Lung (tissue), 12 donors: ENCODE measurements around the gene BCOR. TPM values are rescaled to one million over a fixed set of nuclear protein-coding genes. Genes with fewer than 3 reads are reported as not detected.
A peak's percentile ranks its signal among the peaks of the same experiment; 100 is the strongest.

ENCODE experiments used
- ATAC-seq: fragments of 200-7000 bp; cut with Tn5 transposase; one replicate; pipeline ENCODE4 v1.9.1; 2020; ENCODE audit warnings: moderate number of reproducible peaks; ENCODE audit not compliant: insufficient read depth, low FRiP score
- DNase-seq, 3 donors: peaks; one replicate each; pipeline ENCODE4 v3.0.0-alpha.2; 2013 to 2017
- H3K27ac ChIP-seq, 2 donors: one replicate each; pipeline ENCODE4 v1.5.1; 2013; ENCODE audit warnings: mild to moderate bottlenecking in 2 of 2, moderate library complexity in 2 of 2, control low read depth in 1 of 2, inconsistent platforms in 1 of 2, low read depth in 1 of 2, low read length in 1 of 2
- H3K27me3 ChIP-seq, 3 donors: one replicate each; pipeline ENCODE4 v1.5.1; 2013; ENCODE audit warnings: low read length in 2 of 3; ENCODE audit not compliant: control insufficient read depth in 3 of 3, insufficient read depth in 3 of 3
- H3K36me3 ChIP-seq, 4 donors: one replicate each; pipeline ENCODE4 v1.5.1; 2013; ENCODE audit warnings: low read length in 4 of 4, mild to moderate bottlenecking in 1 of 4, moderate library complexity in 1 of 4; ENCODE audit not compliant: control insufficient read depth in 4 of 4, insufficient read depth in 4 of 4
- H3K4me1 ChIP-seq, 5 donors: one replicate each; pipeline ENCODE4 v1.5.1; 2013; ENCODE audit warnings: low read length in 5 of 5, mild to moderate bottlenecking in 2 of 5, moderate library complexity in 1 of 5; ENCODE audit not compliant: control insufficient read depth in 5 of 5, insufficient read depth in 5 of 5
- H3K4me3 ChIP-seq: one replicate; pipeline ENCODE4 v1.5.1; 2013; ENCODE audit warnings: mild to moderate bottlenecking, control low read depth, moderate library complexity
- H3K9ac ChIP-seq, 2 donors: one replicate each; pipeline ENCODE4 v1.5.1; 2013; ENCODE audit warnings: low read length in 2 of 2, control low read depth in 1 of 2; ENCODE audit not compliant: insufficient read depth in 1 of 2
- H3K9me3 ChIP-seq, 4 donors: one replicate each; pipeline ENCODE4 v1.5.1; 2013; ENCODE audit warnings: low read length in 3 of 4, mild to moderate bottlenecking in 1 of 4, moderate library complexity in 1 of 4; ENCODE audit not compliant: control insufficient read depth in 4 of 4, insufficient read depth in 3 of 4
- WGBS, 2 donors: extraction: QIAGEN DNeasy Blood & Tissue Kit; methylation state at CpG; one replicate each; pipeline ENCODE4 v1.1.7; 2013; 5-methylcytosine and 5-hydroxymethylcytosine counted together
- polyA plus RNA-seq, 2 donors: library from polyadenylated mRNA; stranded (reverse); fragments of 200-250 nt; gene quantifications; one replicate each; pipeline ENCODE4 v1.2.1, GENCODE V29; 2013
- total RNA-seq, 2 donors: library from RNA; depleted of rRNA in 1 of 2; stranded (reverse); fragments of >200 nt in 1 of 2; gene quantifications; one replicate each; pipeline ENCODE4 v1.2.1, GENCODE V29; 2014 to 2021
- TF ChIP-seq, protein P1 (sequence below): IDR thresholded peaks from 2 replicates; pipeline ENCODE4 v1.5.1; 2012; ENCODE audit warnings: mild to moderate bottlenecking; ENCODE audit errors: control extremely low read depth, extremely low read depth
- donor health status: control.
- donor health status: control.
- donor health status: Bipolar disorder and iron deficiency.
- donor health status: healthy.
- donor health status: DM: yes; HTN: yes; CAD: no.

Gene BCOR
- total and polyA plus RNA-seq, 4 donors, result 10.8 to 67.2 (median 15.9) TPM

- no peak overlapping the region for H3K4me3 ChIP-seq
- no peak overlapping the region for H3K9ac ChIP-seq
- no peaks in the 10 kb centered on the region for H3K4me1 ChIP-seq
- TF ChIP-seq, protein P1, sequence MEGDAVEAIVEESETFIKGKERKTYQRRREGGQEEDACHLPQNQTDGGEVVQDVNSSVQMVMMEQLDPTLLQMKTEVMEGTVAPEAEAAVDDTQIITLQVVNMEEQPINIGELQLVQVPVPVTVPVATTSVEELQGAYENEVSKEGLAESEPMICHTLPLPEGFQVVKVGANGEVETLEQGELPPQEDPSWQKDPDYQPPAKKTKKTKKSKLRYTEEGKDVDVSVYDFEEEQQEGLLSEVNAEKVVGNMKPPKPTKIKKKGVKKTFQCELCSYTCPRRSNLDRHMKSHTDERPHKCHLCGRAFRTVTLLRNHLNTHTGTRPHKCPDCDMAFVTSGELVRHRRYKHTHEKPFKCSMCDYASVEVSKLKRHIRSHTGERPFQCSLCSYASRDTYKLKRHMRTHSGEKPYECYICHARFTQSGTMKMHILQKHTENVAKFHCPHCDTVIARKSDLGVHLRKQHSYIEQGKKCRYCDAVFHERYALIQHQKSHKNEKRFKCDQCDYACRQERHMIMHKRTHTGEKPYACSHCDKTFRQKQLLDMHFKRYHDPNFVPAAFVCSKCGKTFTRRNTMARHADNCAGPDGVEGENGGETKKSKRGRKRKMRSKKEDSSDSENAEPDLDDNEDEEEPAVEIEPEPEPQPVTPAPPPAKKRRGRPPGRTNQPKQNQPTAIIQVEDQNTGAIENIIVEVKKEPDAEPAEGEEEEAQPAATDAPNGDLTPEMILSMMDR, result no peak
- H3K36me3 ChIP-seq, result peaks cover 17 to 32% (median 30%) of the 10 kb centered on the region in 4 donors
- peaks cover 0 to 26% (median 17%) of the 10 kb centered on the region in 4 donors for H3K9me3 ChIP-seq
- H3K27me3 ChIP-seq, result no peaks in the 10 kb centered on the region
- DNase-seq (peak in 1 of 3 donors; percentile 24), ATAC-seq (no peak)
- no peak overlapping the region for H3K27ac ChIP-seq
Observed at GRCh38 chrX:40047485-40047884, 50.3 kb downstream of the BCOR start.

DNA sequence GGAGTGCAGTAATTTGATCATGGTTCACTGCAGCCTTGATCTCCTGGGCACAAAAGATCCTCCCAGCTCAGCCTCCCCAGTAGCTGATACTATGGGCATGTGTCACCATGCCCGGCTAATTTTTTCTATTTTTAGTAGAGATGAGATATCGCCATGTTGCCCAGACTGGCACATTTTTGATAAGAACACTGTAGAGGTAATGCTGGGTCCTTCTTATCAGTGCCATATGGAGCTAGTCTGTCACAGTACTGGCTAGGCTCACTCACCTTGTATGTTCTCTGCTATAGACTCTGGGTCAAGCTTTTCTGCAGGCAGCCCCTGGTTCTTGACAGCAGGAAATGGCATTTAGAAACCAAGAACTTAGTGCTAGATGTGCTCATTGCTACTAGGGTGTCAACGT lies 53.9 kb downstream of the BCOR start:
- TF ChIP-seq, protein P1, result no peak
- Histone ChIP-seq H3K4me3 (no peak overlapping the region), H3K9me3 (peaks cover 0 to 8% (median 5%) of the 10 kb centered on the region in 4 donors), H3K4me1 (peaks cover 0 to 4% (median 0%) of the 10 kb centered on the region in 5 donors), H3K36me3 (peaks cover 1 to 8% (median 5%) of the 10 kb centered on the region in 4 donors), H3K9ac (no peak overlapping the region), H3K27ac (no peak overlapping the region), H3K27me3 (no peaks in the 10 kb centered on the region)
- WGBS, 2 donors, result 81 to 92% methylated on average over 3 of the region's 3 CpGs
- ATAC-seq (no peak), DNase-seq (no peak)

GRCh38 chrX:40041915-40042314 lies 55.8 kb downstream of the BCOR start:
- TF ChIP-seq, protein P1, result no peak
- no peak overlapping the region for H3K4me3 ChIP-seq
- peaks cover 0 to 4% (median 0%) of the 10 kb centered on the region in 5 donors for H3K4me1 ChIP-seq
- no peak overlapping the region for H3K27ac ChIP-seq
- peaks cover 0 to 4% (median 2%) of the 10 kb centered on the region in 4 donors for H3K9me3 ChIP-seq
- ATAC-seq, result no peak
- no peaks in the 10 kb centered on the region for H3K27me3 ChIP-seq
- WGBS, 2 donors, result 35 to 47% methylated on average over 4 to 6 of the region's 6 CpGs
- H3K36me3 ChIP-seq, result no peaks in the 10 kb centered on the region
- no peak overlapping the region for H3K9ac ChIP-seq
- no peak for DNase-seq
